ENCODE data around the gene ZNF597.
"Not testable (repeated sequence)": the region's sequence is repeated elsewhere in the genome, so short reads cannot be mapped to it uniquely, and the experiment has no call there.

ZNF597 gene

GRCh38 chr16:3475604-3476375 is 32.5 kb upstream of the ZNF597 start:
- no peak for DNase-seq (ENCODE audit: low spot score)

- DNase-seq (ENCODE audit: low spot score): not testable (repeated sequence)
These were observed 31.6 kb upstream of the ZNF597 start for GRCh38 chr16:3474870-3475269.

- no peak for DNase-seq (ENCODE audit: low spot score)
These were observed 31.0 kb upstream of the ZNF597 start for GRCh38 chr16:3474136-3474779.

GRCh38 chr16:3473596-3473943 is 30.3 kb upstream of the ZNF597 start:
- not testable (repeated sequence) for DNase-seq (ENCODE audit: low spot score)

- no peak for DNase-seq (ENCODE audit: low spot score)
These were observed 29.7 kb upstream of the ZNF597 start for GRCh38 chr16:3472878-3473595.

- DNase-seq (ENCODE audit: low spot score): no peak
These were observed 28.3 kb upstream of the ZNF597 start for GRCh38 chr16:3471518-3472176.

GRCh38 chr16:3470723-3471122 is 27.4 kb upstream of the ZNF597 start:
- no peak for DNase-seq (ENCODE audit: low spot score)

GRCh38 chr16:3469736-3470135 is 26.4 kb upstream of the ZNF597 start:
- no peak for DNase-seq (ENCODE audit: low spot score)

GRCh38 chr16:3468501-3468900 is 25.2 kb upstream of the ZNF597 start:
- no peak for DNase-seq (ENCODE audit: low spot score)

- DNase-seq (ENCODE audit: low spot score): no peak
These were observed 24.6 kb upstream of the ZNF597 start for GRCh38 chr16:3467921-3468320.

GRCh38 chr16:3467182-3467581 is 23.9 kb upstream of the ZNF597 start:
- no peak for DNase-seq (ENCODE audit: low spot score)

GRCh38 chr16:3465911-3466584 is 22.7 kb upstream of the ZNF597 start:
- no peak for DNase-seq (ENCODE audit: low spot score)

- DNase-seq (ENCODE audit: low spot score): no peak
These were observed 22.0 kb upstream of the ZNF597 start for GRCh38 chr16:3465301-3465700.

GRCh38 chr16:3461151-3461550 is 17.8 kb upstream of the ZNF597 start:
- no peak for DNase-seq (ENCODE audit: low spot score)

GRCh38 chr16:3460585-3460984 is 17.3 kb upstream of the ZNF597 start:
- DNase-seq (ENCODE audit: low spot score): no peak

GRCh38 chr16:3460121-3460520 is 16.8 kb upstream of the ZNF597 start:
- no peak for DNase-seq (ENCODE audit: low spot score)

GRCh38 chr16:3459401-3460090 is 16.2 kb upstream of the ZNF597 start:
- no peak for DNase-seq (ENCODE audit: low spot score)

- peak; percentile 47 for DNase-seq (ENCODE audit: low spot score)
These were observed 15.6 kb upstream of the ZNF597 start for GRCh38 chr16:3458852-3459361.

- peak; percentile 68 for DNase-seq (ENCODE audit: low spot score)
These were observed 15.1 kb upstream of the ZNF597 start for GRCh38 chr16:3458278-3458851.

- DNase-seq (ENCODE audit: low spot score): peak; percentile 100
These were observed 14.3 kb upstream of the ZNF597 start for GRCh38 chr16:3457434-3458252.

Data from AG08396 (cell line).